SU-DHL-6 (cell line): ENCODE data around the gene DLG2.

Experiments
- EZH2phosphoT487 ChIP-seq: fragments of 200-600 bp; sonication (generic), shearing (Covaris generic); conservative IDR thresholded peaks from 2 replicates; pipeline ENCODE4 v1.6.1; 2018; ENCODE audit warnings: mild to moderate bottlenecking, antibody characterized with exemption, low read length, moderate library complexity, mixed read lengths
- TF ChIP-seq, protein P1 (sequence below): fragments of 200-600 bp; sonication (generic); IDR thresholded peaks from one replicate; pipeline ENCODE4 v1.5.1; 2017; ENCODE audit warnings: antibody characterized with exemption, mild to moderate bottlenecking, low read length, moderate library complexity; ENCODE audit not compliant: insufficient read depth, poor library complexity, severe bottlenecking

DNA sequence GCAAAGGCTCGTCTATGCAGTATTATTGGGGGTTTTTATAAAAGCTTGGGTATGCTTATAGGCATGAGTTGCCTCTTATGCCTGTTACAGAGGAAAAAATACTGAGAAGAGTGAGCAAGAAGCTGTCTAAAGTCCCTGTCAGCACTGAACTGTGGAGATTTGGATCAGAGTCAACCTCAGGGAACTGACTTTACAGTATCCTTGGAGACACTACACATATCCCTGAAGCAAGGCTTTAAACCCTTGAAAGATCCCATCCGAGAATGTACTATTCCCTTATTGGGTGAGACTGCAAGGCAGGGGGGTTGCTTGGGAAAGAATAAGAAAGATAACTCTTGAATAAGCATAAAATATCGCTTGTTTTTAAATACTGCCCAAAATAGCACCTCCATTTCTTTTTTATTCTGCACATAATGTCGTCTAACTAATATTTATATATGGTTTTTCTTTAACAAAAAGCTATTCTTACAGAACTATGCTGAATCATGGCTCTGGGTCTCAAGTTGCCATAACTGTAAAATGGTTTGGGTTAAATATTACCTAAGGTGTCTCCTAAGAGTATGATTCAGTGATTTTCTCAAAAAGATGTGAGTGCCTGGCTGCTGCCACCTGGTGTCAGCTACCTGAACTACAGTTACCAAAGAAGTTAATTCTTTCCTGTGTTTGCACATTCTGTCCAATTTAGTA is 1062.8 kb downstream of the DLG2 start:
- TF ChIP-seq EZH2phosphoT487: no peak
- TF ChIP-seq, protein P1, sequence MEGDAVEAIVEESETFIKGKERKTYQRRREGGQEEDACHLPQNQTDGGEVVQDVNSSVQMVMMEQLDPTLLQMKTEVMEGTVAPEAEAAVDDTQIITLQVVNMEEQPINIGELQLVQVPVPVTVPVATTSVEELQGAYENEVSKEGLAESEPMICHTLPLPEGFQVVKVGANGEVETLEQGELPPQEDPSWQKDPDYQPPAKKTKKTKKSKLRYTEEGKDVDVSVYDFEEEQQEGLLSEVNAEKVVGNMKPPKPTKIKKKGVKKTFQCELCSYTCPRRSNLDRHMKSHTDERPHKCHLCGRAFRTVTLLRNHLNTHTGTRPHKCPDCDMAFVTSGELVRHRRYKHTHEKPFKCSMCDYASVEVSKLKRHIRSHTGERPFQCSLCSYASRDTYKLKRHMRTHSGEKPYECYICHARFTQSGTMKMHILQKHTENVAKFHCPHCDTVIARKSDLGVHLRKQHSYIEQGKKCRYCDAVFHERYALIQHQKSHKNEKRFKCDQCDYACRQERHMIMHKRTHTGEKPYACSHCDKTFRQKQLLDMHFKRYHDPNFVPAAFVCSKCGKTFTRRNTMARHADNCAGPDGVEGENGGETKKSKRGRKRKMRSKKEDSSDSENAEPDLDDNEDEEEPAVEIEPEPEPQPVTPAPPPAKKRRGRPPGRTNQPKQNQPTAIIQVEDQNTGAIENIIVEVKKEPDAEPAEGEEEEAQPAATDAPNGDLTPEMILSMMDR: peak; percentile 65
